CD4-positive, alpha-beta T cell treated with Interleukin-2 at 100 ng/mL for 4 hours (primary cell): ENCODE measurements around the gene HLCS.
"Not testable (repeated sequence)": the region's sequence is repeated elsewhere in the genome, so short reads cannot be mapped to it uniquely, and the experiment has no call there.

Source experiments
- DNase-seq: peaks from one replicate; pipeline ENCODE4 v3.0.0-alpha.2; 2020; ENCODE audit warnings: low spot score

Gene HLCS

DNA sequence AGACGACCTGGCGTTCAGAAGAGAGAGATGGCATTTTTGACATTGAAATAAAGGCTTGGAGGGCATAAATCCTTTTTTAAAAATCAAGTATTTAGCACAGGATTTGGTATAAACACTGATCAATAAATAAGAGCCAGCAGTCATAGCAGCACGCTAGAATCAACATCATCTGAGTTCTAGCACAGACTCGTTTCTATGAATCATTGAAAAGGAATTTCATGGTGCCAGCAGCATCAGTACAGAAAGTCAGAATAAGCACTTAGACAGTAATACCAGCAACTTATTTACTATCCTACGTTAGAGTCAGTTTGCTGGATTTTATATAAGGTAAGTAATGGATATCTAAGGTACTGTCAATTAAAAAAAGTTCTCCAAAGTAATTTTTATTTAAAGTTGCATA lies 119.3 kb downstream of the HLCS start:
- no peak for DNase-seq

DNA sequence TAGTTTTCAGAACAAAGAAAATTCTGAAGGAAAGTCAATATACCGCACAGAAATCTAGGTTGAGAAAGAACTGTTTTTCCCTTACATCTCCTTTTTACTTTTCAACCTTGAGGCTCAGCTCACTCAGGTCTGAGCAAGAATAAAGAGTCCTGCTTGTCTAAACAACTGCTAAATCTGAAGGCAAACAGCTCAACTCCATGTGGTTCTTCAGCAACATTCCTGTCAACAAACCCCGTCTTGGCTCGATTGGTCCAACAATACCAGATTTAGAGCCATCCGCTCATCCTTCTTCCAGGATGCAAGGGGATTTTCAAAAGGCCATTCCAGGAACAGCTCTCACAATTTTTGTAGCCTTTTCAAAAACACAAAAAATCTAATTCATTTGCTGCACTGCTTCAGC lies 119.8 kb downstream of the HLCS start:
- DNase-seq = no peak

DNA sequence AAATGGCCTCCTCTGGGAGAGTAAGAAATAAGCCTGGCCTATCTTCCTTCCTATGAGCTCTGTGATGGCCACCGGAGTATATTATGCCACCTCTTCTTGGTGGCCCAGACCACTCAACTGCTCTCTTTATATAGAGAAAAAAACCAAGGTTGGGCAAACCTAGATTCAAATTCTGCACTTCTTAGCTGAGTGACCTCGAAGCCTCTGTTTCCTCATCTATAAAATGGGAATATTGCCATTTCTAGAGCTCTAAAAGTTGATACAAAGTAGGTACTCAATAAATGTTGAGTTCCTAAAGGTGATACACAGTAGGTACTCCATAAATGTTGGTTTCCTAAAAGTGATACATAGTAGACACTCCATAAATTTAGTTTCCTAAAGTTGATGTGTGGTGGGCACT lies 120.7 kb downstream of the HLCS start:
- no peak for DNase-seq

DNA sequence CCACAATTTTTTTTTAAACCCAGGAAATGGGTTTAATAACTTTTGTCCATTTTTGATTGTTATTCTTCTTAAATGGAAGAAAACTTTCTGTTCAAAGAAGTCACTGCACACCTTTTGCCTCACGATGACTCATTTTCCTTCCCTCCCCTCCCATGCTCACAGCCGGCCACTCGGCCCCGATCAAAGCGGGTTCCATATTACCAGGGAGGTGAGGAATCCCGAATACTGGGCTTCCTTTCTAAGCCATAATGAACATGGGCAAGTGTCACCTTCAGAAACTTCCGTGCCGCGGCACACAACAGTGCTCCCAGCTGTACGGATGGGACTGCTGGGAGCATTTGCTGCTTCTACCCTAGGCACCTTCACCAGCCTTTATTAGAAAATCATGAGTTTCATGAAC lies 121.4 kb downstream of the HLCS start:
- no peak for DNase-seq

DNA sequence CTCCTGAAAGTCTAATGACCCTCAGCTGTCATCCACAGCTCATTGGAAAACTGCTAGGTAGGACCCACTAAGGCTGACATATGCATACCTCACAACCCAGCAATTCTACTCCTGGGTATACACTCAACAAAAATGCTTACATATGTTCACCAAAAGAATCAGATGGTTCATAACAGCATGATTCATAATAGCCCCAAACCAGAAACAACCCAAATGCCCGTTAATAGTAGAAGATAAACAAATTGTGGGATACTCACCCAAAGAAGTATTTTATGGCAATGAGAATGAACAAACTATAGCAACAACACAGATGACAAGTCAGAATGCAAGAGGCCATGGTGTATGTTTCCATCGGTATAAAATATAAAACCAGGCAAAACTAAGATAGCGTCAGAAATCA lies 124.6 kb downstream of the HLCS start:
- no peak for DNase-seq

DNA sequence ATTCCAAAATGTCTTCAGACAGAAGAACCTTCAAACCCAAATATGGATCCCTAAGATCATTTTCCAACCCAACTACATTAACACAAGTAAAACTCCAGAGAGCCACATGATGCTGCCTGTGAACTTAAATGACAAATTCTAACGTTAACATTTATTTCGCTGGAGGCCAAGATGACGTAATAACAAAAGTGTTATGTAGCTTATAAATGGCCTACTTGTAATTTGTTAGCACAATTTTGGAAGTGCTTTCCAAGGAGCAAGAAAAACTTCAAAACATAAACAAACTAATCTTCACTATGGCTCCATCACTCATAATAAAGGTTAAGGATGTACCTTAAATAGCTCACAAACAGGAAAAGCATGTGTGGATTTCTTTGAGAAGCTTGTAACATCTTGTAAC lies 126.7 kb downstream of the HLCS start:
- no peak for DNase-seq

DNA sequence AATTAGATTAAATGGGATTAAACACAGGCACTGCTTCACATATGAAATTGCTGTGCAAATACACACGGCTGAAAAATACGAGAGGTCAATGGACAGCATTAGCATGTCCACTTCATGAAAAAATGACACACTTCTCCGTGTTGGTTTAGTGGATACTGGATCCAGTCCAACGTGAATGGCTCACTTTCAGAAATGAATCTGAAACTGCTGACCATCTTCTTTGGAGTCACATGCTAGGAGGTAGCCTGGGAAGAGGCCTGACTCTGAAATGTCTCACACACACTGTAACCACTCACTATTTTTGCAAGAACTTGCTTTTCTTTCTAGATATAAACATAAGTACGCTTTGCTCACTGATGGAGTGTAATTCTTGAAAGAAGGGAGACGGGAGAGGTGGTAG lies 127.3 kb downstream of the HLCS start:
- DNase-seq = no peak

DNA sequence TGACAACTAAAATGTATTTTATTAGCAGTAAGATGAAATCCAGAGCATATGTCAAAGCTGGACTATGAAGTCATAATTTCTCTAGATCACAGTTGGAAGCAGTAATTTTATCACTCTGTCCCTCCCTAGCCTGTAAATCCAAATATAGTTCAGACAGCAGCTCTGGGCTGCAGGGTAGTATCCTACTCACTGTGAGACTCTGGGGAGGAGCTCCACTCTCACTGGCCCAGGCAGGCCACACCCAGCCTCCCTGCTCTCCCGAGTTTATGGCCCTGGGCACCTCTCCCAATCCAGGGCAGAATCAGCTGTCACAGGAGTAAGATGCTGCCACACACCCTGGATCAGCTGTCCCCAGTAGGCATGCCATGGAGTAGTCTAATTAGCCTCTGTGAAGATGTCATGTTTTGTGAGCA lies 131.1 kb downstream of the HLCS start:
- DNase-seq = no peak

DNA sequence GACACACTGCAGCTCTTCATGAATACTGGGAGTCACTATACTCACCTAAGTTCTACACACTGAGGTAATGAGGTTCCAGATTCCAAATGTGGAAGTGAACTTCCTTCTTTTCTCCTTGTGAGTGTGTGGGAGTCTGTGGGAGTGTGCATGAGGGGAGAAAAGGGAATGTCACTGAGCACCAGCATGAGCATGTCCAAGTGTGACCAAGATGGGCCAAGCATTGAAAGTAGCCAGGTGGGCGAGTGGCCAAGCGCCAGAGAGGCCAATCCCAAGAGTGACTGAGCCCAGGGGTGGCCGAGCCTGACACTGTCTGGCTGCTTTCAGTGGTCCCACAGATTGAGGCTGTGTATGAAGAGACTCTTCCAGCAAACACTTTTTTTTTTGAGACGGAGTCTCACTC lies 132.3 kb downstream of the HLCS start:
- no peak for DNase-seq

DNA sequence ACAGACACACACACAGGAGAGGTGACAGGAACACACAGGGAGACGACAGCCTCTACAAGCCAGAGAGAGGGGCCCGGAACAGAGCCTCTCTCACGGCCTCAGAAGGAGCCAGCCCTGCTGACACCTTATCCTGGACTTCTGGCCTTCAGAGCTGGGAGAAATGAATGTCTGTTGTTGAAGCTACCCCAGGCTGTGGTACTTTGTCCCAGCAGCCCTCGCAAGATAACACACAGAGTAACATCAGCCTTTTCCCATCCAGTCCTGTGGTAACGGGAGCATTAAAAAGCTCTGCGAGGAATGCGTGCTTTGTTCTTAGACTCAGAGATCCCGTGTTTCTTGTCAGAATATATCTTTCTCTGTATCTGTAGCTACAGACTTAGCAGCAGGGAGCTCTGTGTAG lies 136.4 kb downstream of the HLCS start:
- DNase-seq = no peak

DNA sequence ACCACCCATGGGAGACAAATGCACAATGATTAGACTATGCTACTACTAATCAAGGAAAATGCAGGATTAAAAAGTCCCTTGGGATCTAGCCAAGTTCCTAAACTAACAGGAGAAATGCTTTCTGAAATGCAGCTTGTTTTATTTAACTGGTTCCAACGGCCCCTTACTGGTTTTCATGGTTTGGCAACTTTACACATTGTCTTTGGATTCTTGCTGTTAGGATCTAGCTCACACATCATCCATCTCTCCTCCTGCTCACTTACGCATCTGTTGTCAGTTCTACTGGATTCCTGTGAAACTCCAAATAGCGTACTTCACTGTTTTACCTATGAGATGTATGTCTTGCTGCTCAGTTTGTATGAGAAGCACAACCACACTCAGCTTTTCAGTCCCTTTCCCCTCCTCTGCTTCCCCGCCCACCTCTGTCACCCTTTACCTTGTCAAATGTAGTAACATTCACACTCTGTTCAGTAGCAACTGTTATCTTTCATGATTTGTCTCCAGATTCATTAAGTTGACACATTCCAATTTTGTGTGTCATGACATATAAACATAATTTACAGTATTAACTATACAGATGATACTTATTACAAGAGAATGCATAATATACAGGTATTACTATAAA lies 137.5 kb downstream of the HLCS start:
- no peak for DNase-seq

DNA sequence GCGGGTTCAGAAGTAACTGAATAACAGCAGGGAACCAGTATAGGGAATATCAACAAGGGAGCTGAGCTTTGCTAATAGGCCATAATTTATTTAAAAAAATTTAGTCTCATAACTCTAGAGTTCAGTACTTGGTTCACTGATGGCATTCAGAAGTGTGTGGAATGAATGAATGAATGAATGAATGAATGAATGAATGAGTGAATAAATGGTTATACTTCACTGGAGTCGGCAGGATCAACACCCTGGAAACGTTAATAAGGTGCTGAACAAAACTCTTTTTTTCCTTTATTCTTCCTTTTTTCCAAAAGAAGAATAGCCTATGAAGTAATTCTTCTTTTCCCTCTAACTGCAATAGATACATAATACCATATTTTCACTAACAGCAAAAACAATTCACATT lies 138.3 kb downstream of the HLCS start:
- DNase-seq = no peak

DNA sequence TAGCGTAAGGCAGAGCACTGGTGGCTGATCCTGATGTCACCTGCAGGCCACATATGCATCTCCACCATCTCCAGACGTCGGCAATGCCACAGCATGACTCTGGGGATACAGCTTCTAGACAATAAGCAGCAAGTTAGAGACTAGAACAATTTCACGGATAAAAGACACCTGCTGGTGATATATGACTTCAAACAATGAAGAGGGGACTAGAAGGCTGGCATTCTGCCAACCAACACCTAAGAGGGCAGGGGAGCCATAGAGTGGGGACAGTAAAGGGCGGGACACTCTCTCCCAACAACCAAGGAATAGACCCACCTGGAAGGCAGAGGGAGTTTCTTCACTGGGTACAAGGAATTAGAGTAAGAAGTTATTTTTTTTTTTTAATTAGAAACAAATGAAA lies 140.8 kb downstream of the HLCS start:
- DNase-seq = no peak

DNA sequence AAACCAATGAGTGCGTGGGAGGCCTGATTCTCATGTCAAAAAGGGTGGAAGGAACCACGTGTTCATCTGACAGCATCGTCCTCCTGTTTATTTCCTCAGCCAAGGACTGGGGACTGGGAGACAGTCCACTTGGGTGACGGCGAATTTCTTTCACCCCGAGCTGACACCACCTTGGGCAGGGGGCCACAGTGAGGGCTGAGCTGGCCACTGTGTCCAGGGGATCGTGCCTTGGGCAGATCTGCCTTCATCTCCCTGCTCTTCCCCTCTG lies 145.5 kb downstream of the HLCS start:
- no peak for DNase-seq

DNA sequence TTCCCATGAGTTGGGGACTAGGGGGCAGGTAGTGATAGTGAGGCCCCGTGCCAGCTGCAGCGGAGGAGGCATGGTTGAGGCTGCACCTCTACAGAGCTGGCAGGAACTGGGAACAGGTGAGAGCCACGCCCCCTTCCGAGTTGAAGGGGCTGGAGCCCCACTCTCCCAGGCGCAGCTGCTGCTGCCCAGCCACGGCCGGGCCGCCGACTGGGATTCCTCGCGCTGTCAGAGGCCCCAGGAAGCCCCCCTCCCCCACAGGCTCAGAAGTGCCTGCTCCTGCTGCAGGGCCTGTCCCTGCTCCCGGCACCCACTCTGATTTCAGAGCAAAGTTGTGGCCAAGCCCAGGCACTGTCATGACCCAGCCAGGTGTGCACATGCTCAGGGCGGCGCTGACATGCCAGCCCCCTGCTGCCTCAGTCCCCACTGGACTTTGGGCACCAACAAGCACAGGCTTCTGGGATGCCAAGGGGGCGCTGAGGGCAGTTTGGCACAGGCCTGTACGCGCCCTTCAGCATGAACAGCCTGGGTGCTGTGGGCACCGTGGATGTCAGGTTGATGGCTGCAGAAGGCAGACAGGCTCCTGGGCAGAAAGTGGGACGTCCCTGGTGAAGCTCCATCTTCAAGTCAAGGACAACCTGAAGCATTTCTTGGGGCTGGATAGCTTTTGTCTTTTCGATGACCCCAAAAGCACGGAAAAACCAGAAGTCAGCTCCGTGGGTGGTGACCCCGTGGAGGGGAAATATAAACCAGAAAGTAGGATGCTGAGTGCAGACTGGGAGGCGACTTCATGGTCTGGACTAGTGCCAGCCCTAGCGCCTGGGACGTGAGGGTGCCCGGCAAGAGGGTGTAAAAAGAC lies 146.1 kb downstream of the HLCS start:
- no peak for DNase-seq

DNA sequence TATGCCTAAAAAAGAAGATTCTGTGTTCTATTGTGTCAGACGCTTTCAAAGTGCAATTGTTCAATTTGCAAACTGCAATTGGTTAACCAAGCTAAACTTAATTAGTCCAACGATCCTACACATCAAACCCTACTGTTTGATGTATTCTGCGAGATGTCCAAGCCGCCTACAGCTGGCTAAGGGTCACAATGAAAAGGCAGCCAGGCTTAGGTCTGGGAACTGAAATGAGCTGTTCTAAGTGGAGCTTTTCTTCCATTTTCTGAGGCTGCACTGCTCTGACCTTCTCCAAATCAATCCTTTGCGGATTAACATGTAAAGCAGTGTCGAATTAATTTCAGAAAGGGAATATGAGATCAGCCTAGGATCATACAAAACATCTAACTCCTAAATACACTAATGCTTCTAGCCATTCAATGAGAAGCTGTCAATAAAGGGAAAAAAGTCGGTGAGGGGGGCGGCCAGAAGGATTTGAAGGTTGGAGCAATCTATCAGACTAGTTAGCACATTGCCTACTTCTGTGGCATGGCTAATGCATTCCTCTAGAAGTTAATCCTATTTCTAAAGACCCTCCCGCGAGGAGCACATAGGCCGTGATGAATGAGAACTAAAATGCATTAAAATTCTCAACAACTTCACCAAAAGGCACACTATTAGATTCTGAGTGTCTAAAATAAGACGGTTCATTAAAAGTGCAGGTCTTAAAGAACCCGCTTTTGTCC lies 148.6 kb downstream of the HLCS start:
- DNase-seq = no peak

DNA sequence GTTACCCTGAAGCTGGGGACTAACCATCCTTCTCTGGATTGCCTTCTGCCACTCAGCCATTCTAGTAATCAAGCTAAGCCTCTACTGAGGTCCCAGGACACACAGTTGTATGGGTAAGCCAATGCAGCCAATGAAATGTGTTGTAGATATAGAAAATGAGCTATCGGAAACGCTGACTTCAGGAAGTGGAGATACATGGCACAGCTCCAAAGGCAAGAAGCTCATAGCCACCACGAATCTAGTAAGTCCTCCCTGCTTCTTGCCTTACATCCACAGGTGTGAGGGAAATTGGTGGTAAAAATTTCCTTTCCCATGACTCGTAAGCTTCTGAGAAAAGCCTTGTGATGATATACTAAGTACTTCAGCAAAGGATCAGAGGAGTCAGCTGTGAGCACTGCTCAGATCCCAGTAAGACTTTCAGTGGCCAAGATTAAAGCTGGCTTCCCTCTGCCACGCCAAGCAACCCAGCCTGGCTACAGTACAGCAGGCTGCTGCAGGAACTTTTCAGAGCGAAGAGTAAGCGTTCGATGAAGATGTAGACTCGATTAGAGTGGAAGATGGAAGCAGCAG lies 149.8 kb downstream of the HLCS start:
- no peak for DNase-seq

DNA sequence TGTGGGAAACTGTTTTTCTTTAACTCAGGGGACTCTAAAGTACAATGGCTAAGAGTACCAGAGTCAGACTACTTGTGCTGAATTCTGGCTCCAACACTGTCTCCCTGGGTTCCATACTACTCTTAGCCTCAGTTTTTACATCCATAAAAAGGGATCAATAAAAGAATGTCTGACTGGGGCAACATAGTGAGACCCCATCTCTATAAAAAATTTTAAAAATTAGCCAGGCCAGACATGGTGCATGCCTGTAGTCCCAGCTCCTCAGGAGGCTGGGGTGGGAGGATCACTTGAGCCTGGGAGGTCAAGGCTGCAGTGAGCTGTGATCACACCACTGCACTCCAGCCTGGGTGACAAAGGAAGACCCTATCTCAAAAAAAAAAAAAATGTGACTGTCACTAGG lies 150.4 kb downstream of the HLCS start:
- not testable (repeated sequence) for DNase-seq

DNA sequence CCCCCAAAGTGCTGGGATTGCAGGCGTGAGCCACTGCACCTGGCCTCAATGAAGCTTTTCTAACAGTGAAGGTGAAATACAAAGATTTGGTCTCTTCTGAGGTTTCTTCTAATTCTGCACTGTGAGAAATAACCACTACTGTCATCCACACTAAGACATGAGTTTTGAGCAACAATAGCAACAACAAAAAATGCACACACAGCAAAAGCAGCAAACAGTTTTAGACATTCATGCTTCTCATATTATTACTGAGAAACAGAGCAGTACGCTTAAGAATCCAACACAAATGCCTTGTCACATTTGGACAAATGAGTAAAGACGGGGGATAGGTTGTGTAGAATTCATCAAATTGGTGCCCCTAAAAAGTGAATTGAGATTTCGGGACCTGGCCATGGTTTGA lies 151.2 kb downstream of the HLCS start:
- no peak for DNase-seq

DNA sequence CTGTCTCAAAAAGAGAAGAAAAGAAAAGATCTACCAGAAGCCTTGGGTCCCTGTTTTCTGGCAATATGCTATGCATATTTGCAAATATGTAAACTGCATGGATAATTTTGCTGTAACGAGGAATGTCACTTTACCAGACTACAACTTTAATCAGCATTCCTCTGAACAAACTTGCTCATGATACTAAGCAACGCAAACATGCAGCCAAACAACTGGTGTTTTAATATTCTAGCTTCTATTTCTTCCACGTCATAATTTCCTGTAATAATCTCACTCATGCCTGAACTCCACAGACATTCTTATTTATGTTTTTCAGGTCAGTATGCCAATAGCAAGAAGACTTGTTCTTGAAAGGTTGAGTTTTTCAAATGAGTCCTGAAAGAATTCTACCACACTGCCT lies 153.4 kb downstream of the HLCS start:
- no peak for DNase-seq

DNA sequence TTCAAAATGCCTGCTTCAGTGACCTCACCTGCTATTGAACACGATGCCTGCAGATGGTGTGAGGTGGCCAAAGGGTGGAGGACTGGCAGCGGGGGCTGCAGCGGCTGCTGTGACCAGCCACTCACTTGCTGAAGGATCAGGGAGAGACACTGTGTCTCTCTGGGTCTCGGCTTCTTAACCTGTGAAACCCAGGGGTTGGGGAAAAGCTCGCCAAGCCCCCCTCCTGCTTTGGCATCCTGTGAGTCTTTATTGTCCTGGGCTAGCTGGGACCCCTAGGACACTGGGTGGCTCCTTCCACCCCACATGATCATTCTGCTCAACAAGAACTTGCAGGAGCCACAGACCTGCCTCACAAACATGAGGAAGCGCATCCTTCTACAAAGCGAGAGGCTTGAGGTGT lies 154.7 kb downstream of the HLCS start:
- DNase-seq = no peak

DNA sequence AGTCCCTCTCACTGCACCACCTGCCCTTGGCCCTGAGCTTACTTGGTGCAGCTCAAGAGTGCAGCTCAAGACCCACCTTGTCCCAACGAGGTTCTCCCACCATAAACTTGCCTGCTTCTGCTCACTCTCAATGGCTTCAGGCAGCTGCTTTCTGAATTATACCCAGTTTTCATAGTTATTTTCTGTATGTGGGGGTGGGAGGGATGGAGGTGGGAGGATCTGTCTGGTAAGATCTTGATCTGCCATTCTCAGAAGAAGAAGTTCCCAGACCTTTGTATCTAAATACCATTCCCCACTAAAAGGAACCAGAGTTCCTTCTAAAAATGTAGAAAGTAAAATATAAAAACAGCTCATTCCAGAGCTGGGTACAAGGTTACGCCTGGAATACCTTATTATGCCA lies 156.0 kb downstream of the HLCS start:
- no peak for DNase-seq

DNA sequence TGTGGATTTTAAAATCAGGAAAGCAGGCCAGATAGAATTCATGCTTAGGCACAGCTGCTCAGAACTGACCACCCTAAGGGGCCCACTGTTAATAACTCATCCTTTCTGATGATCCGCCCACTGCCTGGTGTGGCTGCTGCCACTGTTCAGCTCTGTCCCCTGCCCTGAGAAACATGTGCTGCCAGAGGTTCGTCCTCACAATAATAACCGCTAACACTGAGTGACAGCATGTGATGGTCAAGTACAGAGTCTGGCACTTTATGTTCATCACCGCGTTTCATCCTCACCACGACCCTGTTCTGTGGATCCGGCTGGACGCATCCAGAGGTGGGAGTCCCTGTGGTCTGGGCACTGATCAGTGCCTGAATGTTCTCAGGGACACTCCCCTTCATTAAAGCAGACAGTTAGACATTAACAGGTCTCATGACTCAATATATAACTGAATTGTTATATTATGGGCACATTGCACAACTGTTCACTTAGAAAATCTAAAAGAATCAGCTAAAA lies 159.0 kb downstream of the HLCS start:
- DNase-seq = no peak
